HG03520 (cell line): ENCODE results near the gene TAS2R60.
"Not testable (repeated sequence)": the region's sequence is repeated elsewhere in the genome, so short reads cannot be mapped to it uniquely, and the experiment has no call there.

ENCODE experiments used
- ATAC-seq: cut with Tn5 transposase; IDR thresholded peaks from one replicate; pipeline ENCODE4 v1.9.1; 2021; ENCODE audit warnings: mild to moderate bottlenecking, moderate library complexity; ENCODE audit not compliant: unreplicated experiment

Gene TAS2R60

DNA sequence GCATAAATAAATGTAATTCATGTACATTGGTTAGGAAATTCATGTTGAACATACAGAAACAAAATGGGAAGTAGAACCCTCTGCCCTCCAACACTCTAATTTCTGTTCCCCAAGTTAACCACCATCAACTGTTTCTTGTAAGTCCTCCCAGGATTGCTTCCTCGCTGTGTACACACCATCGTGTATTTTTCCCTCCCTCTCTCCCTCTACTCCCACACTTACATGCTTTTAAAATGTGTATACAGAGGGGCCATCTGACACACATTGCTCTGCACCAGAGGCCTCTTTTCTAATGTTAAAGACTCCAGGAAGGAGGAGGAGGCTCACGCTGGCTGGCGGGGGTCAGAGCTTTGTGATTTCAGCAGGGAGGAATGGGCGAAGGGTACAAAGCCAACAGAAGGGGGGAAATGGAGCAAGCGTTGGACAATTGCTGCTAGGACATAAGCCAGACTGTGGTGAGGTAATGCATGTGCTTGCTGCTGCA is 32.7 kb upstream of the TAS2R60 start:
- no peak for ATAC-seq

DNA sequence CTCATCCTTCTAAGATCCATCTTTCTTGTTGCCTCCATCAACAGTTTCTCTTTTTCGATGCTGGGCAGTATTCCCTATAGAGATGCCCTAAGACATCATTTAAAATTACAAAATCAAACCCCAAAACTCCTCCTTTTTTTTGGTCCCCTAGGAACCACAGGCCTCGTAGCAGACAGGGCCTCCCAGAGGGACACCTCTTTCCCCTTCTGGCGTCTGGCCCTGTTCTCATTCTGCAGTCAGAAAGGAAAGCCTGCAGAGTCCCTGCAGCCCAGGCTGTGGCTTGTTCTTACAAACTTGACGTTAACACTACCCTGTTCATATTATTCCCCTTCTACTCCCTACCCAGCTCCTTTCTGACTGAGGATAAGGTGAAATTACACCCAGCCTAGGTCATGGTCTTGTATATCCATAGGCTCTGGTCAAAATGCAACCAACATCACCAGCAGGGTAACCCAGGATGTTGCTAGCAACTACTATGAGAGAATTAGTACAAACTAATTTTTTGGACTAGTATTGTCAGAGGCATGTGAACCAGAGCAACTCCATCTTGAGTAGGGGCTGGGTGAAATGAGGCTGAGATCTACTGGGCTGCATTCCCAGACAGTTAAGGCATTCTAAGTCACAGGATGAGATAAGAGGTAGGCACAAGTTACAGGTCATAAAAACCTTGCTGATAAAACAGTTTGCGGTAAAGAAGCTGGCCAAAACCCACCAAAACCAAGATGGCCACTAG is 31.1 kb upstream of the TAS2R60 start:
- no peak for ATAC-seq

DNA sequence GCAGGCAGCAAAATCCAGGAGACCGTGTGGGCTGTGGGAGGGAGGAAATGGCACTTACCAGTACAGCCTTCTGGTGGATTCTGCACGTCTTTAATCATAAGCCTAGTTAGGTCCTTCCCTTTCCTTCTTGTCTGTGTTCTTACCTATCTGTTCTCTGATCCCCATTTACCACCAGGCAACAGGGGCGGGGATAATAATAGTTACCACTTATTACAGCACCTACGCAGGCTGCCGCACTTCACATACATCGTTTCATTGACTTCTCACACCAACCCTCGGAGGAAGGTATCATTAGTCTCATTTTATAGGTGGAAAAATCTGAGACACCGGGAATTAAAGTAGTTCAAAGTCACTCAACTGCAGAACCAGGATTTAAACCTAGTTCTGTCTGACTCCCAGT is 30.1 kb upstream of the TAS2R60 start:
- no peak for ATAC-seq

DNA sequence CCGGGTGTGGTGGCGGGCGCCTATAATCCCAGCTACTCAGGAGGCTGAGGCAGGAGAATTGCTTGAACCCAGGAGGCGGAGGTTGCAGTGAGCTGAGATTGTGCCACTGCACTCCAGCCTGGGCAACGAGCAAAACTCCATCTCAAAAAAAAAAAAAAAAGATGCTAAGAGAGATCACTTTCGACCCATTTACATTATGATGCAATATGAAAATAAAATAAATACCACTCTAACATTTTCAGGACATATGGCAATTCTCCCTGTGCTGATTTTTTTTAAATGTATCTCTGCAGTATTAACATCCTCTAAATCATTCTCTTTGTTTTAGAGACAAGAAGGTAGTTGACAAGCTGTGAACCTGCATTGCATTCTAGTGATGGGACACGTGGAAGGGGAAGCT is 28.0 kb upstream of the TAS2R60 start:
- ATAC-seq, result not testable (repeated sequence)

DNA sequence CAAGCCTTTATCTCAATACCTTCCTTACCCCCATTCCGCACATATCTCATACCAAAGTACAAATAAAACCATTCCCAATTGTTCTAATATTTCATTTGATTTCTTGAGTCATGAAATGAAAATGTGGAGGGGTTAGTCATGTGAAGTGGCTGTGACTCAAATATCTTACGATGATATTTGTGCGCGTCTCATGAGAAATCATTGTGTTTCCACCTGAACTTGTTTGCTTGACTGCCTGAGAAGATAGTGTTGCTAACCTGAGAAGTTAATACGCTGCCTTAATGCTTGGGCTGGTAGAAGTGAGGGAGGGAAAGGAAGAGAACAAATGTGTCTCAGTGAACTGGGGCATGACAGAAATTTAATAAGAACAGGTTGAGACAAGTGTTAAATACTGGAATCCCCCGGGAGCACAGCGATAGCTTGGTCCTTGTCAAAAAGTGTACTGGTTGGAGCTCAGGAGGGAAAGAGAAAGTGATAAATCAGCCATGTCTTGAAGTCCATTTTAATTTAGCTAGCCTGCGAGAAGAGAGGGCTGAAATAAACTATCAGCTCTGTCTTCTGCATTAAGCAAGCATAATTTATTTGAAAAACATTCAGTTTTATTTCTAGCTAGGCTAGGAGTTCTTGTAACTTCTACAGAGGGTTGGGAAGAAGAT is 27.4 kb upstream of the TAS2R60 start:
- ATAC-seq, result no peak

DNA sequence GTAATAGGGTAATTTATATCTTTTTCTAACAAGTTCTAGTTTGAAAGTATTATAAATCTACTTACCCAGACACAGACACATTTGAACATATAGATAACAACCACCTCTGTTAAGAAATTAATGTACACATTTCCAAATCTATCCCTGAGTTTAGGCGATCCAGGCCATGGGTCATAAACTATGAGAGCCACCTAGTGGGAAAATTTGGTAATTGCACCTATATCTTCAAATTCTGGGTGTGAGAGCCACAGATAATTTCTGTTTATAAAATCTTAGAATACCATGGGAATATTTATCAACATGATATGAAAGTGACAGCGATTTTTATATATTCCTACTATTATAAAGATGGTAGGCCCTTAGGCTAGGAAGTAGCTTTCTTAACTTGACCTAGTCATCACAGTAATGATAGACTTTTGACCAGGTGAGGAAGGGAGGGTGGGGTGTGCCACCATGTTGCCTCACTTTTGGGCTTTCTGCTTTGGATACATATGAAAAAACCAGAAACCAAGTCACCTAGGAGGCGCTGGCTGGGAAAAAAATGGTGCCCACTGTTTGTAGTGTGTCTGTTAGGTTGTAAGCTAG is 26.6 kb upstream of the TAS2R60 start:
- no peak for ATAC-seq

DNA sequence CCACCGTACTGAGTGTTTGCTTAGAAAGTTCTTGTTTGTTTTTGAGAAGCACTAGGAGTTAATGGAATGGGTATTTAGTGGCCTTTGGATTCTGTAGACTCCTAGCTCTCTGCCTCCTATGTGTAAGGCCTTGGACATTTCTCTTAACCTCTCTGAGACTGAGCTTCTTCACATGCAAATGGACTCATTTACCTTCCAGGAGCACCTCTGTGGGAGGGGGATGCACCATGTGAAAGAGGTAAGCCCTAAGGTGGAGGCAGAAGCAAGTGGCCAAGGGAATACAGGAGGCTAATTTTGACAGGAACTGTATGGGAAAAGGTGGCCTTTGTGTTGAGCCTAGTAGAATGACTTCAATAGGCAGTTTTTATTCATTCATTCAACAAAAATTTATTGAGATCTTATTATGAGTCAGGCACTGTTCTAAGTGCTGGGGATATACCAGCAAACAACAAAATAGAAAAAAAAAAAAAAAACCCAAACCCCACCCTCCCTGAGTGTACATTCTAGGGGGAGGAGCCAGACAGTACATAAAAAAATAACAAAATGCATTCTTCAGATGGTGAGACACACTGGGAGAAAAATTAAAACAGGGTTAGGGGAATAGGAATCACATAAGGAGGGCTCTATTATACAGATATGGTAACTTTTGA is 25.4 kb upstream of the TAS2R60 start:
- ATAC-seq, result no peak

DNA sequence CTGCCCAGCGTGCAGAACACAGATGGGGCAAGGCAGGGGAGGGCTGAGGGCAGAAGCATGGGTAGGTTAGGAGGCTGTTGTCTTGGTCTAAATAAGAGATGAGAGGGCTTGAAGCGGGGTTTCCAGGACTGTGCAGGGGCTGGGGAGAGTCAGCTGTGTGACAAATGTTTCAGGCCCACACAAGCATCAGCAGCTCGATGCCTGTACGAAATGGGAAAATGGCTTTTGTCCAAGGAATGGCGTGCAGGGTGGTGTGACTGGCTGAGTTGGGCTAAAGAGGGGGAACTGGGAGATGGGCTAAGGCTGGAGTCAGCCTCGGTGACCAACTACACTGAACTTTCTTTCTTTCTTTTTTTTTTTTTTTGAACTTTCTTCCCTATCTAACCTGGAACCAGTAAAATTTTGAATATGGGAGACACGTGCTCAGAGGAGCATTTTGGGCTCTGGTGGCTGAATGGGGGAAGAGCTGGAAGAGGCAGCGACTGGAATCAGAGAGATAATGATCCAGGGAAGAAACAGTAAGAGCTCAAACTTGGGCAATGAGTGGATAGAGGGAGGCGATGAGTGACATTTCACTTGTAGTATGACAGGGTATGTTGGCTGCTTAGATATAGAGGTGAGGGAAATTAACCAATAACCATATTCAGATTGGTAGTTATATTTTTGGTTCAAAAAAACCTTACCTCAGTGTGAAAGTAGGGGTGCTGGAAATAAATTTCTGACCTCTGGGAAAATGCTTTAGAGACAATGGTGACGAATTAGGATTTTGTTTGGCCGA is 24.4 kb upstream of the TAS2R60 start:
- no peak for ATAC-seq

DNA sequence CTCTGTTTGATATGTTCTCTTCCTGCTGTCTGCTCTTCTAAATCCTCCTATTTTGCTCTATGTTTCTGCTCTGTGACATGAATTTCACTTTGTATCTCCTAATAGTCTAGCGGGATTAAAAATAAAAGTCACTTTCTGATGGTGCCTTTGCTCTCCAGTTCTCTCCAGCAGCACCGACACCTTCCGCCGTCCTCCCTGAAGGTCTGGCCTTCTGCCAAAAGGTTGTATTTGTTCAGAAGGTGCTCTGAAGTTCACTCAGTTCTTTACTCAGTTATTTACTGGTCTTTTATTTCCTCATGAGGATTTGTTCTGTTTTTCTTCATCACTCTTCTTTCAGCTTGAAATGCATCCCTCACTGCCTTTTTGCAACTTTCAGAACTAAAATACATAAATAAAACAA is 23.4 kb upstream of the TAS2R60 start:
- no peak for ATAC-seq

DNA sequence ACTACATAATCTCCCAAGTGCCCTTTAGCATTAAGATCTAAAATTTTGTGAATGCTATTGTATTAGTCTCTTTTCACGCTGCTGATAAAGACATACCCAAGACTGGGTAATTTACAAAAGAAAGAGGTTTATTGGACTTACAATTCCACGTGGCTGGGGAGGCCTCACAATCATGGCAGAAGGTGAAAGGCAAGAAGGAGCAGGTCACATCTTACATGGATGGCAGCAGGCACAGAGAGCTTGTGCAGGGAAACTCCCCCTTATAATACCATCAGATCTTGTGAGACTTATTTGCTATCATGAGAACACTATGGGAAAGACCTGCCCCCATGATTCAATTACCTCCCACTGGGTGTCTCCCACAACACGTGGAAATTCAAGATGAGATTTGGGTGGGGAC is 22.6 kb upstream of the TAS2R60 start:
- ATAC-seq, result not testable (repeated sequence)

DNA sequence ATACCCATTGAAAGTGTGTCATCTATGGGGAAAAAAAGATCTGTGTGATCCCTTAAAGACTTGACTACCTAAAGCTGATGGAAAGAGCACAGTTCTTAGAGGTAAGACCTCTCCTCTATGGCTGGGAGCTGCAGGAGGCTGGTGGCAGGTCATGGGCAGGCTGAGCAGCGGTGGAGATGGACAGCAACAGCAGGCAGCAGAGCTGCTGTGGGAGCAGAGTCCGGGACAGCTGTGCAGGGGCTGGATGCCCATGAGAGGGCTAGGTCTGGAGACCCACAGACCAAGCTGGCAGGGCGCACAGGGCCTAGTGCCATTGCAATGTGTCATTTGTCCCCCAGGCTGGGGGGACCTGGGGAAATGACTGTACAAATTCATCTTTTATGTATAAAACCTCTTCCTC is 21.2 kb upstream of the TAS2R60 start:
- no peak for ATAC-seq

DNA sequence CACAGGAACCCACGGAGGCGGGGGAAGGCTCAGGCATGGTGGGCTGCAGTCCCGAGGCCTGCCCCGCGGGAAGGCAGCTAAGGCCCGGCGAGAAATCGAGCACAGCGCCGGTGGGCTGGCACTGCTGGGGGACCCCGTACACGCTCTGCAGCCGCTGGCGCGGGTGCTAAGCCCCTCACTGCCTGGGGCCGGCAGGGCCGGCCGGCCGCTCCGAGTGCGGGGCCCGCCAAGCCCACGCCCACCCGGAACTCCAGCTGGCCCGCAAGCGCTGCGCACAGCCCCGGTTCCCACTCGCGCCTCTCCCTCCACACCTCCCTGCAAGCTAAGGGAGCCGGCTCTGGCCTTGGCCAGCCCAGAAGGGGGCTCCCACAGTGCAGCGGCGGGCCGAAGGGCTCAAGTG is 18.8 kb upstream of the TAS2R60 start:
- not testable (repeated sequence) for ATAC-seq

DNA sequence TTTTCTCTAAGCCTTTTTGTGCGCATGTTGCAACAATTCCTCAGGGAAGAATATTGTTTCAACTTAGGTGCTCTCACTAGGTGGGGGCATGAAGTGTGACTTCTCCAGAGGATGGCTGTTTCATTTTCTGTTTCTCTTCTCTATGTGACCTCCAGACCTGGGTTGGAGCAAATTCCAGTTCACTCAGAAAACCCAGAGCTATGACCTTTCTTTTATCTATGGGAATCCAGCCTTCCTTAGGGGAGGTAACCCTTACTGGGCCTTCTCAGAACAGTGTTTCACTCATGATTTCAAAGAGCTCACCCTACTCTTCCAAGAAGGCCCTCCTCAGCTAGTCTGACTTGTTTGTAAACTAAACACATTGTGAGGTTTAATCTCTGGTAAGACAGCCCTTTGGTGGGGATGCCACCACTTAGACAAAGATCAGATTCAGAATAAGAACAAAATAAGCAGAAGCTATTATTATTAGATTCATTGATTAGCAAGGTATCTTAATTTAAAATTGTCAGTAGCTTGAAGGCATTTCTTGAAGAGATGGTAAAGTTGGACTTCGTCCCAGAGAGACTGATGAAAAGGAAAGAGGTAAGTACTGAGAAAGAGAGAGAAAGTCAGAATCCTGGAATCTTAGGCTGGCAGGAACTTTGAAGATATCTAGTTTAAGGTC is 16.6 kb upstream of the TAS2R60 start:
- no peak for ATAC-seq

DNA sequence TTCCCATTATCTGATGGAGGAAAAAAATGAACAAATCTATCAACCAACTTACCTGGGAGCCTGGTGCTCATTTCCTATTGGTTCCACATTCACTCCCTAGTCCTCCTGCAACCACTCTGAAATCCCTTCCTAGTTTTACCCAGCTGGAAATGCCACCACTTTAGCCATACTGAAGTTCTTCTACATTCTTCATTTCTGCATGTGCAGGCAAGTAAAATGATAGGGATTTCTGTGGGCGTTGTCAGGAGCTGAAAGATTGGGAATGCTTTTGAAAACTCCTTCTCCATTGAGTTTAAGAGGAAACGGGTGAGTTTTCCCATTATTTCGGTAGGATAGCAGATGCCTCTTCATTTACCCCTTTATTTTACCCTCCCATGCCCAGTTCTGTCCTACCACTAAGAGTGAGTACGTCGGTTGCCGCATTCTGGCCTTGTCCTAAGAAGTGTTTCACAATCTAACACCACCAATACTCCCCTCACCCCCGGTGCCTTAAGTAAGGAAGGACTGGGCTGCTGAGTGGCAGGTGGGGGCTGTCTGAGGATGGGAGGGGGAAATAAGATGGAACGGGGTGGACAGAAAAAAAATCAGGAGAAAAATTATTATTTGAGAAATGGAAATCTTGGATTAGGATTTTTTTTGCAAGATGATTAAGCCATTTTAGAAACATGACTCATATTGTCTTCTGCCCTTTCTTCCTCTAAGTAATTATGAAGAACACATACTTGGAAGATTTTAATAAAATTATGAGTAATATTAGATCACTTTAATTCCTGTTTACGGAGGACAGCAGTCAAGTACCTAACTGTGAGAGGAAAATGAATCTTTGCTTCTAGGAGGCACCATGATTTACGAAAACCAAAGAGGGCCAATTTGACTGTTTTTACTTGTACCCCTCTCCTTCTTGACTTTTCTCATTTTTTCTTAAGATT is 13.2 kb upstream of the TAS2R60 start:
- ATAC-seq, result no peak

DNA sequence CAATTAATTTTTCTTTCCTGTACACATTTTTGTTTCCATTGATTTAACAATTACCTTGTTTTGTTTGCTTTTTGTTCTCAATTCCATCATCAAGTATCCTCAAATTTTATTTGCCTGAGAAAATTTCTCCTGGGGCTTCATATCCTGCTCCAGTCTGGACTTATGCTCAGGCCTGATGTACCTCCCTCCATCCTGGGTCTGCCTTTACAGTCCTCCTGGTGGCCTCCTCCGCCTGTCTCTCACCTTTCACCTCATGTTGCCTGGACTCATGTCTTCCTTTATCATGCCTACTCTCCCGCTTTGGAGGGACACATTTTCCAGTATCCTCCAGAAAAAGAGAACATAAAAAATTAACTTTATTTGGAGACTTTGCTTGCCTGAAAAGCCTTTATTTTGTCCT is 12.1 kb upstream of the TAS2R60 start:
- no peak for ATAC-seq

DNA sequence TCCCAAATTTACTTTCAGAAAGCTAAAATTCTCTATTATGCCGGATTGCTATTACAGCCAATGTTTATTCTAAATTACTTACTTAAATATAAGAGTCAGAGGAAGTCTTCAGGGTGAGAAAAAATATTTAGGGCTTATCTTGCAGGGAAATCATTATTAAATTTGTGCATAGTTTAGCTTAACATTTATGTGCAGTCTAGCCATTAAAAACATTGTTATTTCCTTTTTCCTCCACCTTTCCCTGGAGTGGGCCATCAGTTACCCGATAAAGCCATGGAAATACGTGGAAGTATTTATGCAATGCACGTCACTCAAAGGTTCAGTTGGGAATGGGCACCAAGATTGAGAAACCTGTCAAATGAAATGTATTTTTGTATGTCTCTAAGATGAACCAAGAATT is 9.5 kb upstream of the TAS2R60 start:
- ATAC-seq, result no peak

DNA sequence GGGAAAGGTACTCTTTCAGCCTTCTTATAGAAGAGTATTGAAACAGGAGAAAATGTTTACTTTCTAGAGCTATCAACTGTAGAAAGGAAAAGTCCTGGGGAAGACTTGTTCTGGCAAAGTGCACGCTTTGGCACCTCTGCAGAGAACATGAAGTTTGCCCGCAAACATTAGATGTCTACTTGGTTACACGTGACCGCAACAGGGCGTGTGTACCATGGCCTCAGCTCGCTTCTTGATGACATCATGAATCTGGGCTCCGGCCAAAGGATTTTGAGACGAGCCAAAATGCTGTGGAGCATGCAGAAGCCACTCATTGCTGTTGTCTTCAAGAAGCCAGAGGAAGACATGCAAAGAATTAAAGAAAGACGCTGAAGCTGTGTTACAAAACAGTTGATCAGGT is 8.6 kb upstream of the TAS2R60 start:
- ATAC-seq, result no peak

DNA sequence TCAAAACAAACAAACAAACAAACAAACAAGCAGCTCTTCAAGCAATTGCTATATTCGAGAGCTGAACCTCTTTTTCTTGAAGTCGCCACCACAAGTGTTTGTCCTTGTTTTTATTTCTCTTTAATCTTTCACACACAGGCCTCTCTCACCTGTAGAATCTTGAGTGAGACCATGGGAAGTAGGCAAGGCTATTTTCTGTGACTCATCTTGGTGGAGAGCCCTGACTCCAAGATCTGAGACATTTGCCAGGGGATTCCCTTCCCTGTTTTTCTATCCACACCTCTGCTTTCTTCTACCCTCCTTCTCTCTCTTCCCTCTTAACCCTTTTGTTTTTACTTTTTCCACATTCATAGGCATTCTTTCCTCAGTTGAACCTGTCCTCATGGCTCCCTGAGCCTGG is 8.0 kb upstream of the TAS2R60 start:
- no peak for ATAC-seq

DNA sequence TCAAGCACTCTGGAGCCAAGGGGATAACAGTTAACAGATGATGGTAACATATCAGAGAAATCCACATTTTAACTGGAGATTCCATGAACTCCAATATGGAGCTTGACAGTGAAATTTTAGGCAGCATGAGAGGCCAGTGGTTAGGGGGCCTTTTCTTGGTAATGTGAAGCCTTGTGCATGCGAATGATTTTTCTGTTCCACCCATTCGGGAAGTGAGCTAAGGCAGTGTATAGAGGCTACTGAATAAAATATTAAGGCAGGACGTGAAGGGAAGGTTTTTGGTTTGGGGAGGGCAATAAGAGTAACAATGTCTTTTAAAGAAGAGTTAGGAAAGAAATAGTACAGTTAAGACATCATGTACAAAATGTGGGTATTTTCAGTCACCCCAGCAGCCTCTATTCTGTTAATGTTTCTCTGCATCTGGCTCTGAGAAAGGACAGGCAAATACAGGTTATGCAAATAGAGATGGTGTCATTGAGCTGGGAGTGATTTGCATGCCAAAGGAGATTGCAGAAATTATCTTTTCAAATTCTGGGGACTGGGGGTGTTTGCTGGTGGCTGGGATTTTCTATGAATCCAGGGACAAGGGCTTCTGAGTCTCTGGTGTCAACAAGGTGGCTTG is 6.8 kb upstream of the TAS2R60 start:
- ATAC-seq, result peak; percentile 91
